Neural progenitor cell (in vitro differentiated cells): Measurements from ENCODE around the gene LIPI.

Experiments
- EZH2phosphoT487 ChIP-seq: fragments of 200-600 bp; sonication (generic); IDR thresholded peaks from 2 replicates; pipeline ENCODE4 v1.6.1; 2017; ENCODE audit warnings: antibody characterized with exemption
- TF ChIP-seq, protein P1 (sequence below): fragments of 200-600 bp; sonication (generic); IDR thresholded peaks from 2 replicates; pipeline ENCODE4 v1.5.1; 2017; ENCODE audit warnings: antibody characterized with exemption, mild to moderate bottlenecking

DNA sequence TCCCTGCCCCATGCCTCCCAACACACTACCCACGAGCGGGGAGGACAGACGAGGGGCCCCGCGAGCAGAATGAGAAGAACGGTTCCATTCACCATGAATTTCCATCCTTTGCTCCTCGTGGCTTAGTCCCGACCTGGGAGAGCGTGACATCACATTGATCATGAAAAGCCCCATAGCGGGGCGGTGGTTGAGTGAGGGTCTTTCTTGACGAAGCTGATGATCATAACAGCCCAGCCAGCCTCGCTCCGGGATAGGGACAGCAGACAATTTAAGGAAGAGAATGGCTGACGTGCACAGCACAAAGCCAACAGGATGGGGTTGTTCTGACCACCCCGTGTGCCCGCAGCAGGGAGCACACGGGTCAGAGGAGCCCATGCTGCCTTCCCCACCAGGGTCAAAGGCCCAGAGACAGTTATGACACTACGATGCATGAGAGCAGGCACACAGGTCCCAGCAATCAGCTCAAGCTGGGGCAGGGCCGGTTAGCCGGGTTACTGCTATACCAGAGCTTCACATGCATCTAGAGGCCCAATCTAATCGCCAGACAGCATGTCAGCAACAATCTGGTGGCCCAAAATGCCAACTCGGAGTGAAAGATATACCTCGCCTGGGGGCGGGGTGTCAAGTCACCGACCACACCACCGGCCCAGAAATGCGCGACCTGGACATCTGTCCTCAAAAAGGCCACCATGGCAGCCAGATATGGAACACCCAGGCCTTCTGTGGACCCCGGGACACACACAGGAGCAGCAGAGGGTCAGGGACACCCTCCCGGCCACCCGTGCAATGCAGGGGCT is 135.2 kb downstream of the LIPI start:
- TF ChIP-seq EZH2phosphoT487: no peak
- TF ChIP-seq, protein P1, sequence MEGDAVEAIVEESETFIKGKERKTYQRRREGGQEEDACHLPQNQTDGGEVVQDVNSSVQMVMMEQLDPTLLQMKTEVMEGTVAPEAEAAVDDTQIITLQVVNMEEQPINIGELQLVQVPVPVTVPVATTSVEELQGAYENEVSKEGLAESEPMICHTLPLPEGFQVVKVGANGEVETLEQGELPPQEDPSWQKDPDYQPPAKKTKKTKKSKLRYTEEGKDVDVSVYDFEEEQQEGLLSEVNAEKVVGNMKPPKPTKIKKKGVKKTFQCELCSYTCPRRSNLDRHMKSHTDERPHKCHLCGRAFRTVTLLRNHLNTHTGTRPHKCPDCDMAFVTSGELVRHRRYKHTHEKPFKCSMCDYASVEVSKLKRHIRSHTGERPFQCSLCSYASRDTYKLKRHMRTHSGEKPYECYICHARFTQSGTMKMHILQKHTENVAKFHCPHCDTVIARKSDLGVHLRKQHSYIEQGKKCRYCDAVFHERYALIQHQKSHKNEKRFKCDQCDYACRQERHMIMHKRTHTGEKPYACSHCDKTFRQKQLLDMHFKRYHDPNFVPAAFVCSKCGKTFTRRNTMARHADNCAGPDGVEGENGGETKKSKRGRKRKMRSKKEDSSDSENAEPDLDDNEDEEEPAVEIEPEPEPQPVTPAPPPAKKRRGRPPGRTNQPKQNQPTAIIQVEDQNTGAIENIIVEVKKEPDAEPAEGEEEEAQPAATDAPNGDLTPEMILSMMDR: no peak
